OCI-LY3 (cell line): ENCODE measurements around the gene USP3.

Experiments used
- CTCF ChIP-seq: fragments of 200-600, 300-600 bp; sonication (generic); IDR thresholded peaks from 2 replicates; pipeline ENCODE4 v1.5.1; 2014; ENCODE audit warnings: antibody characterized with exemption, low read length, low read depth
- EZH2phosphoT487 ChIP-seq: fragments of 200-600 bp; shearing (Covaris generic); IDR thresholded peaks from 2 replicates; pipeline ENCODE4 v1.6.1; 2018; ENCODE audit warnings: antibody characterized with exemption, mixed run types, low read depth

GRCh38 chr15:63463793-63464192 is 40.6 kb upstream of the USP3 start:
- TF ChIP-seq CTCF, result no peak
- TF ChIP-seq EZH2phosphoT487, result no peak
